B cell (primary cell): ENCODE results near the gene MORC1. TPM values are rescaled to one million over a fixed set of nuclear protein-coding genes. Genes with fewer than 3 reads are reported as not detected.

Experiments
- ATAC-seq: fragments of 200-7000 bp; cut with Tn5 transposase; one replicate; pipeline ENCODE4 v1.10.0; 2021; ENCODE audit warnings: low read depth, mild to moderate bottlenecking, moderate number of reproducible peaks, moderate library complexity
- CTCF ChIA-PET: fragments of 350-600 bp; sonication (Branson Sonifier 250); formaldehyde crosslinking; loops from one replicate; lab custom pipeline; 2021; ENCODE audit warnings: antibody characterized with exemption, inconsistent platforms; lab: Charles Lee
- POLR2A ChIA-PET: fragments of 350-600 bp; sonication (Branson Sonifier 250); formaldehyde crosslinking; loops from one replicate; lab custom pipeline; 2021; ENCODE audit warnings: antibody characterized with exemption; lab: Charles Lee
- DNase-seq: peaks from one replicate; pipeline ENCODE4 v3.0.0; 2013
- H2AFZ ChIP-seq: 2 replicates; pipeline ENCODE4 v1.6.1; 2012; ENCODE audit warnings: mild to moderate bottlenecking, low read depth, low read length; ENCODE audit not compliant: insufficient read depth, poor library complexity, severe bottlenecking
- H3K27ac ChIP-seq, 2 donors: 1 replicate in 1 of 2; 2 replicates in 1 of 2; pipeline ENCODE4 v1.5.1; 2012 to 2013; ENCODE audit warnings: low read length in 2 of 2, mild to moderate bottlenecking in 2 of 2, moderate library complexity in 1 of 2
- H3K27me3 ChIP-seq, 4 experiments: fragments of 200-600 bp in 1 of 4; sonication (generic) in 1 of 4; replicated peaks in 1 of 4; 1 replicate in 2 of 4; 2 replicates in 2 of 4; pipeline versions ENCODE4 v1.6.1 to v1.7.0; 2013 to 2016; ENCODE audit warnings: low read length in 3 of 4, mild to moderate bottlenecking in 2 of 4, mixed read lengths in 1 of 4, moderate library complexity in 1 of 4; ENCODE audit not compliant: insufficient read depth in 4 of 4, control insufficient read depth in 3 of 4; ENCODE audit errors: control extremely low read depth in 1 of 4
- H3K36me3 ChIP-seq, 2 experiments: replicated peaks in 1 of 2; 1 replicate in 1 of 2; 2 replicates in 1 of 2; pipeline versions ENCODE4 v1.6.1 to v1.7.1; 2013; ENCODE audit warnings: low read length in 1 of 2; ENCODE audit not compliant: insufficient read depth in 2 of 2, control insufficient read depth in 1 of 2; ENCODE audit errors: control extremely low read depth in 1 of 2, extremely low read depth in 1 of 2
- H3K4me1 ChIP-seq, 2 donors: fragments of 200-600 bp in 1 of 2; sonication (generic) in 1 of 2; 1 replicate in 1 of 2; 2 replicates in 1 of 2; pipeline versions ENCODE4 v1.5.1 to v1.6.1; 2013 to 2017; ENCODE audit warnings: low read length in 2 of 2; ENCODE audit not compliant: control insufficient read depth in 2 of 2, insufficient read depth in 2 of 2
- H3K4me2 ChIP-seq: replicated peaks from 2 replicates; pipeline ENCODE3; 2012; ENCODE audit warnings: mild to moderate bottlenecking, low read depth, low read length; ENCODE audit not compliant: poor library complexity, severe bottlenecking
- H3K4me3 ChIP-seq, 5 experiments: fragments of 200-600 bp in 1 of 5; sonication (generic) in 1 of 5; 1 replicate in 3 of 5; 2 replicates in 2 of 5; pipeline versions ENCODE4 v1.5.1 to v1.7.0; 2011 to 2016; ENCODE audit warnings: low read length in 4 of 5, mild to moderate bottlenecking in 4 of 5, low read depth in 2 of 5, control low read depth in 1 of 5, moderate library complexity in 1 of 5; ENCODE audit not compliant: insufficient read depth in 1 of 5; ENCODE audit errors: control extremely low read depth in 1 of 5, extremely low read depth in 1 of 5
- H3K79me2 ChIP-seq: fragments of 200-600 bp; sonication (generic); one replicate; pipeline ENCODE4 v1.6.0; 2016; ENCODE audit warnings: low read length; ENCODE audit not compliant: control insufficient read depth, insufficient read depth
- H3K9ac ChIP-seq: fragments of 200-600 bp; sonication (generic); 2 replicates; pipeline ENCODE4 v1.6.1; 2017; ENCODE audit warnings: mild to moderate bottlenecking, low read length, moderate library complexity
- H3K9me3 ChIP-seq, 3 donors: one replicate each; pipeline versions ENCODE4 v1.6.1 to v1.7.1; 2013; ENCODE audit warnings: low read length in 2 of 3; ENCODE audit not compliant: control insufficient read depth in 2 of 3, insufficient read depth in 1 of 3; ENCODE audit errors: control extremely low read depth in 1 of 3
- H4K20me1 ChIP-seq: 2 replicates; pipeline ENCODE4 v1.6.0; 2012; ENCODE audit warnings: mild to moderate bottlenecking, low read length; ENCODE audit not compliant: insufficient read depth, control insufficient read depth, poor library complexity, severe bottlenecking
- H3K27ac Mint-ChIP-seq: one replicate; pipeline ENCODE4 v1.8.0; 2021; ENCODE audit warnings: mixed read lengths
- H3K27me3 Mint-ChIP-seq: one replicate; pipeline ENCODE4 v1.8.0; 2021; ENCODE audit warnings: mixed read lengths
- H3K4me1 Mint-ChIP-seq: one replicate; pipeline ENCODE4 v1.8.0; 2021; ENCODE audit warnings: mixed read lengths
- H3K4me3 Mint-ChIP-seq: one replicate; pipeline ENCODE4 v1.8.0; 2021; ENCODE audit warnings: mixed read lengths
- H3K9me3 Mint-ChIP-seq: one replicate; pipeline ENCODE4 v1.8.0; 2022; ENCODE audit warnings: mixed read lengths; ENCODE audit not compliant: insufficient read depth
- CTCF ChIP-seq: fragments of 200-600 bp; IDR thresholded peaks from one replicate; pipeline ENCODE4 v1.8.0; 2022; ENCODE audit warnings: antibody characterized with exemption, mild to moderate bottlenecking
- EZH2 ChIP-seq: IDR thresholded peaks from 2 replicates; pipeline ENCODE4 v1.6.1; 2012; ENCODE audit warnings: borderline replicate concordance, low read depth, mild to moderate bottlenecking, moderate library complexity, low read length; ENCODE audit not compliant: insufficient read depth, poor library complexity, severe bottlenecking
- WGBS: methylation state at CpG from one replicate; pipeline ENCODE4 v1.1.5; 2013; ENCODE audit warnings: missing lambda C conversion rate; ENCODE audit not compliant: insufficient coverage; 5-methylcytosine and 5-hydroxymethylcytosine counted together
- intact Hi-C: fragments of 100-400 bp; cut with micrococcal nuclease; formaldehyde crosslinking; loops from one replicate; pipeline ENCODE4 v1.10.0; 2022
- polyA plus RNA-seq: library from polyadenylated mRNA; depleted of rRNA; stranded (reverse); fragments of >200 nt; gene quantifications from 2 replicates; pipeline ENCODE4 v1.2.3, GENCODE V29; 2012
- total RNA-seq, 2 donors: library from RNA; stranded (reverse); fragments of 120-200 nt in 1 of 2; gene quantifications; 1 replicate in 1 of 2; 2 replicates in 1 of 2; pipeline versions ENCODE4 v1.2.3 to v1.2.4, GENCODE V29; 2013 to 2022

Gene MORC1
- total and polyA plus RNA-seq, 2 donors (not counting 1 experiment from before 2014, with no cell fraction given): not detected

DNA sequence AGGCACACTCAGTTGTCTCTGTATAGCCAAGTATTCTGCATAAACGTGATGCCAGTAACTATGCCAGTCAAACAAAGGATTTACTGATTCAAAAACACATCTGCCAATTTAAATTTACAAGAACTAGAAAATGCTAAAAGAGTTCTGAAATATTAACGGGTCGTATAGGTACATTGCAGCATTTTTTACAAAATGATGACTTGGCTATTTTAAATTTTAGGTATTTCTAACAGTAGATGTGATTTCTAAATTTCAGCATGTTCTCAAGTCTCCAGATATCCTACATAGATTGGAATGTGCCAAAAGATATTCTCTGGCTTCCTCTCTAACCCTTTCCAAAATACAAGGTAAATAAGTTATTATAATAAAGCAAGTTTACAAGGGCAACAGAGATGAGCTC is 60.3 kb downstream of the MORC1 start:
- Histone ChIP-seq H3K27ac (no peak overlapping the region), H3K9me3 (no peaks in the 10 kb centered on the region), H2AFZ (no peak overlapping the region), H4K20me1 (no peaks in the 10 kb centered on the region), H3K27me3 (no peaks in the 10 kb centered on the region), H3K9ac (no peak overlapping the region), H3K36me3 (no peaks in the 10 kb centered on the region), H3K4me2 (no peak overlapping the region), H3K4me1 (peaks cover 4% of the 10 kb centered on the region in 2 donors), H3K79me2 (no peaks in the 10 kb centered on the region), H3K4me3 (no peak overlapping the region)
- DNase-seq (no peak), ATAC-seq (no peak)
- H3K27me3 Mint-ChIP-seq: peaks cover 4% of the 10 kb centered on the region
- peaks cover 8% of the 10 kb centered on the region for H3K4me1 Mint-ChIP-seq
- POLR2A ChIA-PET: no interaction called here
- TF ChIP-seq CTCF (no peak), EZH2 (no peak)
- no peak overlapping the region for H3K4me3 Mint-ChIP-seq
- no peaks in the 10 kb centered on the region for H3K9me3 Mint-ChIP-seq
- WGBS: no CpG with 5 or more reads among the region's 3 CpGs
- intact Hi-C loops: no loop called here
- H3K27ac Mint-ChIP-seq: no peak overlapping the region
- CTCF ChIA-PET: no interaction called here

DNA sequence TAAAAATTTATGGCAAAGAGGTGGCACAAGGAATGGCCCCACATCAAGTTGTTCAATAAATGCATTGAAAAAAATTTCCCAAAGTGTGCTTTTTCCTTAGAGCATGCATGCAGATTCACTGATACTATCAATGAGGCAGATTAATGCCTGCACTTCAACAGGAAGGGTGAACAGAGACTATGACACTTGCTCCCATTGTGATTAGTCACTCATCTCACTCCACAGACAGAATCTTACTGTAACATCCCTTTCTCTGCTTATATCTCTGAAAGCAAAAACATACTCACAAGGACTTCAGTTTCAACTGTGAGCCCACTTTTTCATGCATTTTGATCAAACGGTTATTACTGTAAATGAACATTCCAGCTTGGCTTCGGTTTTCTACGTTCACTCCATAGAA is 60.9 kb downstream of the MORC1 start:
- Mint-ChIP-seq H3K27ac (no peak overlapping the region), H3K9me3 (no peaks in the 10 kb centered on the region), H3K27me3 (peaks cover 4% of the 10 kb centered on the region), H3K4me3 (no peak overlapping the region), H3K4me1 (peaks cover 8% of the 10 kb centered on the region)
- Histone ChIP-seq H3K9me3 (no peaks in the 10 kb centered on the region), H3K4me3 (no peak overlapping the region), H2AFZ (no peak overlapping the region), H3K4me1 (peaks cover 4% of the 10 kb centered on the region in 2 donors), H3K9ac (no peak overlapping the region), H3K79me2 (no peaks in the 10 kb centered on the region), H3K27me3 (no peaks in the 10 kb centered on the region), H3K27ac (no peak overlapping the region), H3K36me3 (no peaks in the 10 kb centered on the region), H3K4me2 (no peak overlapping the region), H4K20me1 (no peaks in the 10 kb centered on the region)
- no peak for TF ChIP-seq EZH2
- no peak for TF ChIP-seq CTCF
- ChIA-PET POLR2A (no interaction called here), CTCF (interaction anchor here (1.5 kb wide), 1 partner anchor 33 kb away, joined by 5 read pairs; no protein-coding TSS in a partner anchor)
- intact Hi-C loops: no loop called here
- DNase-seq (no peak), ATAC-seq (no peak)
- no CpG with 5 or more reads among the region's 3 CpGs for WGBS
